Mesothelial cell of epicardium (in vitro differentiated cells): Measurements from ENCODE around the gene RBM6. TPM values are rescaled to one million over a fixed set of nuclear protein-coding genes. Genes with fewer than 3 reads are reported as not detected.

Source experiments
- DNase-seq, 2 experiments: peaks; one replicate each; pipeline ENCODE4 v3.0.0; 2021; ENCODE audit warnings: low spot score in 2 of 2; ENCODE audit not compliant: unreplicated experiment in 2 of 2
- H3K27ac Mint-ChIP-seq: 2 replicates; pipeline ENCODE4 v1.8.0; 2021; ENCODE audit warnings: mixed read lengths
- H3K27me3 Mint-ChIP-seq: 2 replicates; pipeline ENCODE4 v1.8.0; 2021; ENCODE audit warnings: low read depth, mixed read lengths
- H3K36me3 Mint-ChIP-seq: 2 replicates; pipeline ENCODE4 v1.8.0; 2021; ENCODE audit warnings: mixed read lengths
- H3K4me1 Mint-ChIP-seq: 2 replicates; pipeline ENCODE4 v1.8.0; 2021; ENCODE audit warnings: mixed read lengths
- H3K4me3 Mint-ChIP-seq: 2 replicates; pipeline ENCODE4 v1.8.0; 2021; ENCODE audit warnings: mild to moderate bottlenecking, moderate library complexity, mixed read lengths
- H3K9me3 Mint-ChIP-seq: 2 replicates; pipeline ENCODE4 v1.8.0; 2021; ENCODE audit warnings: mixed read lengths
- total RNA-seq: library from RNA; stranded (reverse); gene quantifications from 3 replicates; pipeline ENCODE4 v1.2.1, GENCODE V29; 2021
- TF ChIP-seq, protein P1 (sequence below): fragments of 200-600 bp; sonication (generic); IDR thresholded peaks from one replicate; pipeline ENCODE4 v1.5.0; 2021; ENCODE audit warnings: antibody characterized with exemption; ENCODE audit not compliant: unreplicated experiment

RBM6 gene
- total RNA-seq, 1 donor from 2014 or later: 162 TPM

DNA sequence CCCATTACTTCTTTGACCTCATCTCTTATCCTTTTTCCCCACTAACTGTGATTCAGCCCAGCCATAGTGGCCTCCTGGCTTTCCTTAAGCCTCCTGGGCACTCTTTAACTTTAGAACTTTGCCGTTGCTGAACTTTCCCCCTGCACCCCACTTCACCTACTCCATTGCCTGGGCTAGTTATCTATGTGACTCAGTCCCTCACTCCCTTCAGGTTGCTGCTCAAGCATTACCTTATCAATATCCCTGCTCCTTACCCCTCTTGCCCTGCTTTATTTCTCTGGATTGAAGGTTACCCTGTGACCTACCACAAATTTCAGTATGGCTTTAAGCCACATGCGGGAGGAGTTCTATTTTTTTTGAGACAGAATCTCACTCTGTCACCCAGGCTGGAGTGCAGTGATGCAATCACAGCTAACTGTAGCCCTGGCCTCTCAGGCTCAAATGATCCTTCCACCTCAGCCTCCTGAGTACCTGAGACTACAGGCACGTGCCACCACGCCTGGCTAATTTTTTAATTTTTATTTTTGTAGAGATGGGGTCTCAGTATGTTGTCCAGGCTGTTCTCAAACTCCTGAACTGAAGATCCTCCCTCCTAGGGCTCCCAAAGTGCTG lies 13.7 kb upstream of the RBM6 start:
- TF ChIP-seq, protein P1, sequence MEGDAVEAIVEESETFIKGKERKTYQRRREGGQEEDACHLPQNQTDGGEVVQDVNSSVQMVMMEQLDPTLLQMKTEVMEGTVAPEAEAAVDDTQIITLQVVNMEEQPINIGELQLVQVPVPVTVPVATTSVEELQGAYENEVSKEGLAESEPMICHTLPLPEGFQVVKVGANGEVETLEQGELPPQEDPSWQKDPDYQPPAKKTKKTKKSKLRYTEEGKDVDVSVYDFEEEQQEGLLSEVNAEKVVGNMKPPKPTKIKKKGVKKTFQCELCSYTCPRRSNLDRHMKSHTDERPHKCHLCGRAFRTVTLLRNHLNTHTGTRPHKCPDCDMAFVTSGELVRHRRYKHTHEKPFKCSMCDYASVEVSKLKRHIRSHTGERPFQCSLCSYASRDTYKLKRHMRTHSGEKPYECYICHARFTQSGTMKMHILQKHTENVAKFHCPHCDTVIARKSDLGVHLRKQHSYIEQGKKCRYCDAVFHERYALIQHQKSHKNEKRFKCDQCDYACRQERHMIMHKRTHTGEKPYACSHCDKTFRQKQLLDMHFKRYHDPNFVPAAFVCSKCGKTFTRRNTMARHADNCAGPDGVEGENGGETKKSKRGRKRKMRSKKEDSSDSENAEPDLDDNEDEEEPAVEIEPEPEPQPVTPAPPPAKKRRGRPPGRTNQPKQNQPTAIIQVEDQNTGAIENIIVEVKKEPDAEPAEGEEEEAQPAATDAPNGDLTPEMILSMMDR: no peak
- Mint-ChIP-seq H3K4me1 (peaks cover 17% of the 10 kb centered on the region), H3K36me3 (peaks cover 1% of the 10 kb centered on the region), H3K27me3 (no peaks in the 10 kb centered on the region), H3K4me3 (no peak overlapping the region), H3K27ac (no peak overlapping the region), H3K9me3 (no peaks in the 10 kb centered on the region)
- DNase-seq: no peak

DNA sequence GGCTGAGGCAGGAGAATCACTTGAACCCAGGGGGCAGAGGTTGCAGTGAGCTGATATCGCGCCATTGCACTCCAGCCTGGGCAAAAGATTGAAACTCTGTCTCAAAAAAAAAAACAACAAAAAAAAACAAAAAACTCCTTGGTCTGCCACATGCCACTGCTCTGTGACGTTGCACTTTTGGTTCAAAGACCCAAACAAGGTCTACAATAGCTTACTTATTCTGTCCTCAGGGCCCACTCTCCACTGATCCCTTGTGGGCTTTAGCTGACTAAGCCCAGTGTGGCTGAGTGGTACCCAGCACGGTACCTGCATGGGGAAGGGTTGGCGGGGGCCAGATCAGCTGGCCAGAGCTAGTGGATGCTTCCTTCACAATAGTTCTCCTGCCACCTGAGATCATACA lies 12.2 kb upstream of the RBM6 start:
- TF ChIP-seq, protein P1: no peak
- Mint-ChIP-seq H3K36me3 (peaks cover 1% of the 10 kb centered on the region), H3K9me3 (no peaks in the 10 kb centered on the region), H3K4me3 (no peak overlapping the region), H3K27ac (no peak overlapping the region), H3K27me3 (no peaks in the 10 kb centered on the region), H3K4me1 (peaks cover 17% of the 10 kb centered on the region)
- DNase-seq: no peak

DNA sequence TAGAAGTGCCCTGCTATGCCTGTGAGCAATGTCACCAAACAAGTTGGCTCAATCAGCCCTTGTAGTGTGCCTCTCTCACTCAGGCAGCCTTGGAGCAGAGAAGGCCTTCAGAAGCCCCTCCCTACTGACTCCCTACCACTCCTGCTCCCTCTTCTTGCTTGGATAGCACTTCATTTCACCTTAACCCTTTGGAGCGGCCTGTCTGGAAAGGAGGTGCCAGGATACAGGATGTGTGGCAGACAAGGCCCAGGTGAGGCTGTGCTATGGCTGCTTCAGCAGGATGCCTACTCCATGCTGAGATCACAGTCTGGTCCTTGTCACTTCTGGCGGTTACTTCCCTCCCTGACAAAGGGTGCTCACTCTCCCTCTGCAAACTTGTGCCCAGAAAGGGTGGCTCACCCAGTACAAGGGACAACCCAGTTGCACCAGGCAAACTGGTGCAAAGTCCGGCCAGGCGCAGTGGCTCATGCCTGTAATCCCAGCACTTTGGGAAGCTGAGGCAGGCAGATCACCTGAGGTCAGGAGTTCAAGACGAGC lies 11.4 kb upstream of the RBM6 start:
- no peak for DNase-seq
- TF ChIP-seq, protein P1: no peak
- Mint-ChIP-seq H3K36me3 (peaks cover 1% of the 10 kb centered on the region), H3K4me1 (peaks cover 17% of the 10 kb centered on the region), H3K27me3 (no peaks in the 10 kb centered on the region), H3K4me3 (peak overlapping the region; percentile 80), H3K9me3 (no peaks in the 10 kb centered on the region), H3K27ac (peak overlapping the region; percentile 25)

DNA sequence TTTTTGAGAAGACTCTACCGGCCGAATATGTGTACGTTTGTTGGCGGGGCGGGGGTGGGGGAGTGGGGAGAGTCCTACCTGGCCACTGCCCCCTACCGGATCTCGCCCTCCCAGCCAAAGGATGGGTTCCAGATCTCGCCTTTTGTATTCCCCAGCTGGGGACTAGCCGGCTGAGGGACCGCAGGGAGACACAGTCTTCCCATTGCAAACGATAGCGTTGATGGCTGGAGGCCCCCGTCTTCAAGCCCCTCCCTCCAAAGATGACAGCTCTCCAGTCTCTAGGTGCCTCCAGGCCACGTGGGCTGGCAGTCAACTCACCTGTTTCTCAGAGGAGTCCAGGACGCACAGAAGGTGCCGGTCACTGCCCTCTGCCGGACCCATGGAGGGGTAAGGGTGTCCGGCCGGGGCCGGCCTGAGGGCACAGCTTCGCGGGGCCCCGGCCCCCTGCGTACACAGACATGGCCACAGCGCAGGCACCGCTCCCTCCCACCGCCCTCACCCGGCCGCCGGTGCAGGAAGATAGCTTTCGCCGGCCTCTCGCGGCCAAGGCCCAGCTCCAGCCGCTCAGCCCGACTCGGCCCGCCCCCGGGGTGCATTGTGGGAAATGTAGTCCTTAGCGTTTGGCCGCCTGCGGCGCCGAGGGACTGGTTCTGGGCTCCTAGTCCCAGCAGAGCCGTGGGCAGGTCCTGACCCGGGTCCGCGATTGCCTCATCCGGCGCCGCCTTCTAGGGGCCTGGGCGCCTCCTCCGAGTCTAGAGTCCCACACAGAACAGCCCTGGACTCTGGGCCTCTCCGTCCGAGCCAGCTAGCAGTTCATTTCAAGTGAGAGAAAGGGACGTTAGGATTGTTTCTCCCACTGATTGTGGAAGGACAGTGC lies 10.4 kb upstream of the RBM6 start, which contains the start of gene MON1A:
Gene MON1A, minus strand, starts transcription at position 521 of the 877 bp plus-strand sequence. CDS start 16,465 bp downstream, outside the sequence.
- Mint-ChIP-seq H3K4me1 (peaks cover 17% of the 10 kb centered on the region), H3K27ac (peak within 1 kb of the TSS; percentile 74), H3K36me3 (no peaks in the 10 kb centered on the region), H3K4me3 (peak within 1 kb of the TSS; percentile 80), H3K27me3 (no peaks in the 10 kb centered on the region), H3K9me3 (no peaks in the 10 kb centered on the region)
- peak; percentile 85 to 95 for DNase-seq
- TF ChIP-seq, protein P1: peak; percentile 22

DNA sequence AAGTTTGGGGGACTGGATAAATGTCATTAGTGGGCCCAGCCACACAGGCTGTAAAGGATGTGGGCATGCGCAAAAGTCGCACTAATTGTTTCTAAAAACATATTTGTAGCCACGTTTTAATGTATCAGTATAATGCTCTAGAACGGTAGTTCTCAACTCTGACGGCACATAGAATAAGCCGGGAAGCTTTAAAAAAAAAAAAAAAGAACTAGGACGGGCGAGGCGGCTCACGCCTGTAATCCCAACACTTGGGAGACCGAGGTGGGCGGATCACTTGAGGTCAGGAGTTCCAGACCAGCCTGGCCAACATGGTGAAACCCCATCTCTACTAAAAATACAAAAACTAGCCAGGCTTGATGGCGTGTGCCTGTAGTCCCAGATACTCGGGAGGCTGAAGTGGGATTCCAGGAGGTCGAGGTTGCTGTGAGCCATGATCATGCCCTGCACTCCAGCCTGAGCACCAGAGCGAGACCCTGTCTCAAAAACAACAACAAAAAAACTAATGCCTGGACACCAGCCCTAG lies 9.7 kb upstream of the RBM6 start:
- Mint-ChIP-seq H3K36me3 (no peaks in the 10 kb centered on the region), H3K9me3 (no peaks in the 10 kb centered on the region), H3K4me1 (peaks cover 17% of the 10 kb centered on the region), H3K27me3 (no peaks in the 10 kb centered on the region), H3K27ac (peak overlapping the region; percentile 74), H3K4me3 (peak overlapping the region; percentile 80)
- TF ChIP-seq, protein P1: no peak
- no peak for DNase-seq
